ENCODE results near the gene ABCC11. TPM values are rescaled to one million over a fixed set of nuclear protein-coding genes. Genes with fewer than 3 reads are reported as not detected.

ABCC11 gene
- total RNA-seq, 6 experiments from 2014 or later = 2.1 to 7.6 (median 3.3) TPM

DNA sequence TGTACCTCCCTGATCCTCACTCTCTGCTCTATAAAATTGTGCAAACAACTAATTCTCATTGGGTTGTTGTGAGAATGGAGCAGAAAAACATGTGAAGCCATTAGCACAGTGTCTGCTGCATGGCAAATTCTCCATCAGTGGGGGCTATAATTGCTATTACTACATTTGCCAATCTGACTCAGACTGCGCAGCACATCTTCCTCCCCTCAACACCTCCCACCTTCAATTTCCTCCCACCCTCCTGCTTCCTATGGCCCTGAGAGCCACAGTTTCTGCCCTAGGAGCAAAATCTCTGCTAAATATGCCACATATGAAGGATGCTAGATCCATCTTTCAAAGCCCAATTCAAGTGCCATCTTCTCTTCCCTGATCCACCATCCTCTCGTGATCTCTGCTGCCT, 128.5 kb downstream of the ABCC11 start:
- Histone ChIP-seq H3K36me3 (no peaks in the 10 kb centered on the region), H3K4me3 (no peak overlapping the region), H3K27me3 (no peaks in the 10 kb centered on the region), H3K4me1 (no peaks in the 10 kb centered on the region), H3K27ac (no peak overlapping the region), H3K9me3 (no peaks in the 10 kb centered on the region)
- no peak for DNase-seq
- intact Hi-C loops (cut with DNase I) = no loop called here
- no peak for ATAC-seq
- TF ChIP-seq, protein P1, sequence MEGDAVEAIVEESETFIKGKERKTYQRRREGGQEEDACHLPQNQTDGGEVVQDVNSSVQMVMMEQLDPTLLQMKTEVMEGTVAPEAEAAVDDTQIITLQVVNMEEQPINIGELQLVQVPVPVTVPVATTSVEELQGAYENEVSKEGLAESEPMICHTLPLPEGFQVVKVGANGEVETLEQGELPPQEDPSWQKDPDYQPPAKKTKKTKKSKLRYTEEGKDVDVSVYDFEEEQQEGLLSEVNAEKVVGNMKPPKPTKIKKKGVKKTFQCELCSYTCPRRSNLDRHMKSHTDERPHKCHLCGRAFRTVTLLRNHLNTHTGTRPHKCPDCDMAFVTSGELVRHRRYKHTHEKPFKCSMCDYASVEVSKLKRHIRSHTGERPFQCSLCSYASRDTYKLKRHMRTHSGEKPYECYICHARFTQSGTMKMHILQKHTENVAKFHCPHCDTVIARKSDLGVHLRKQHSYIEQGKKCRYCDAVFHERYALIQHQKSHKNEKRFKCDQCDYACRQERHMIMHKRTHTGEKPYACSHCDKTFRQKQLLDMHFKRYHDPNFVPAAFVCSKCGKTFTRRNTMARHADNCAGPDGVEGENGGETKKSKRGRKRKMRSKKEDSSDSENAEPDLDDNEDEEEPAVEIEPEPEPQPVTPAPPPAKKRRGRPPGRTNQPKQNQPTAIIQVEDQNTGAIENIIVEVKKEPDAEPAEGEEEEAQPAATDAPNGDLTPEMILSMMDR (IDR thresholded peaks at IDR 0.05) = no peak
- TF ChIP-seq POLR2A (IDR thresholded peaks at IDR 0.05) = no peak
- WGBS (ENCODE audit: insufficient coverage, low coverage, low lambda C conversion rate, missing lambda C conversion rate) = 54% methylated on average over 2 of the region's 2 CpGs

DNA sequence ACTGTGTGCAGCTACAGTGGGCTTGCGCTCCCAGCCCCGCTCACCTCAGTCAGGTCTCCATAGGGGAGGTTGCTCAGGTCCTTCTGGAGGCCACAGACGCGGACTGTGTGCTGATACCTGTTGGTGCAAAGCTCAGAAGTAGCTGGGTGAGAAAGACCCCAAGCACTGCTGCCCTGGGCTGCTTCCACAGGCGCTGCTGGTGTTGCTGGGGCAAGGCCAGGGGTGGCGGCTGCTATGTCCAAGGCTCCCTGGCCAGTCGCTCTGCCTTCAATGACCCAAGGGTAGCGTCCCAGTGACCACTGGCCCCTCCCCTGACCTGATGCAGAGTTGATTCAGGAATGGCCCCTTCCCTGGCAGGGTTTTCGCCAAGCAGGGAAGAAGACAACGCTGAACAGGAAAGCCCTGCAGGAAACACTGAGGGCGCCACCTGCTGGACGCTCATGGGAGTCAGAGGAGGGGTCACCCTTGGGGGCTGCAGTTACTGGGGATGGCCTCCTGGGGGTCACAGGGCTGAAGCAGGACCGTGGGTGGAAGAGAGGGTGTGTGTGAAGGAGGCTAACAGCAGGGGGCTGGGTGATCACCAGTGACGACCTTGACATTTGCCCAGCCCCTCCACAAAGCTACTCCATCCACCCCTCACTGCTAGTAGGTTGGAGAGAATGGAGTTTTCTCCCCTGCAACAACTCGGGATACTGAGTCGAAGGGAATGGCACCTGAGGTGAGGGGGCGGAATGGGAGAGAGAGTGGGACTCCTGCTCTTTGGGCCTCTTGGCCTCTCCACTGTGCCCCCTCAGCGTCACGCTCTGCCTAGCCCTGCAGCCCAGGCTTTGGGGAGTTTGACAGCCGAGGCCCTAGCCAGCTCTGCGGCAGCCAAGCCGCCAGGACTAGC, 129.9 kb downstream of the ABCC11 start:
- no peaks in the 10 kb centered on the region for H3K9me3 ChIP-seq
- no peaks in the 10 kb centered on the region for H3K36me3 ChIP-seq
- WGBS (ENCODE audit: insufficient coverage, low coverage, low lambda C conversion rate, missing lambda C conversion rate) = 30% methylated on average over 7 of the region's 22 CpGs
- no peak overlapping the region for H3K4me3 ChIP-seq
- H3K4me1 ChIP-seq = no peaks in the 10 kb centered on the region
- TF ChIP-seq POLR2A (IDR thresholded peaks at IDR 0.05) = no peak
- TF ChIP-seq, protein P1 (IDR thresholded peaks at IDR 0.05) = peak; percentile 15 to 47 (median 32)
- no peaks in the 10 kb centered on the region for H3K27me3 ChIP-seq
- intact Hi-C loops (cut with DNase I) = no loop called here
- DNase-seq (no peak), ATAC-seq (peak in 2 of 4 donors; percentile 21 to 31)
- no peak overlapping the region for H3K27ac ChIP-seq

Other genes with a start within 250 kb of the ABCC11 start
- under 1 TPM in 1 of 6 experiments, not detected in 5; 0.07 TPM for gene ABCC12, start 91.5 kb downstream of the ABCC11 start, total RNA-seq
- 100 to 1,000 TPM; 102 to 164 (median 153) TPM for gene LONP2, start 3.2 kb downstream of the ABCC11 start, total RNA-seq
- 10 to 100 TPM in 5 of 6 experiments, 1 to 10 TPM in 1; 8.1 to 14.0 (median 11.5) TPM for gene SIAH1, start 137.9 kb upstream of the ABCC11 start, total RNA-seq

All from right lobe of liver (tissue), 6 donors.